ENCODE data around the gene WNT11.

The WNT11 gene

GRCh38 chr11:76152086-76152681 lies 54.1 kb downstream of the WNT11 start:
- DNase-seq = no peak

- no peak for DNase-seq
Observed at GRCh38 chr11:76151556-76152085, 54.7 kb downstream of the WNT11 start.

- DNase-seq = no peak
Observed at GRCh38 chr11:76150141-76150540, 56.2 kb downstream of the WNT11 start.

GRCh38 chr11:76149713-76150112 lies 56.6 kb downstream of the WNT11 start:
- no peak for DNase-seq

GRCh38 chr11:76148941-76149613 lies 57.2 kb downstream of the WNT11 start:
- DNase-seq = no peak

GRCh38 chr11:76148231-76148630 lies 58.1 kb downstream of the WNT11 start:
- no peak for DNase-seq

- DNase-seq = no peak
Observed at GRCh38 chr11:76147106-76147740, 59.1 kb downstream of the WNT11 start.

- DNase-seq = no peak
Observed at GRCh38 chr11:76143274-76143673, 63.0 kb downstream of the WNT11 start.

GRCh38 chr11:76141901-76142588 lies 64.3 kb downstream of the WNT11 start:
- no peak for DNase-seq

- no peak for DNase-seq
Observed at GRCh38 chr11:76140912-76141574, 65.3 kb downstream of the WNT11 start.

- no peak for DNase-seq
Observed at GRCh38 chr11:76139314-76139713, 67.0 kb downstream of the WNT11 start.
